T1000 (cell line): ENCODE measurements around the gene PSAPL1.

Experiments
- DNase-seq: peaks from one replicate; lab custom pipeline; 2025; ENCODE audit warnings: mixed read lengths; lab: John Stamatoyannopoulos, UW

The PSAPL1 gene

GRCh38 chr4:7382634-7383014 lies 52.1 kb downstream of the PSAPL1 start:
- DNase-seq: no peak

GRCh38 chr4:7381890-7382633 lies 52.7 kb downstream of the PSAPL1 start:
- no peak for DNase-seq

- no peak for DNase-seq
Observed at GRCh38 chr4:7381221-7381889, 53.4 kb downstream of the PSAPL1 start.
